ENCODE measurements around the gene GP1BA. TPM values are rescaled to one million over a fixed set of nuclear protein-coding genes. Genes with fewer than 3 reads are reported as not detected.

Gene GP1BA
- total and polyA plus RNA-seq, 2 of the 8 experiments (the other 6 are each of a cell fraction or from before 2014, with no cell fraction given): not detected

- no peak overlapping the region for H3K14ac ChIP-seq (ENCODE audit: insufficient read length)
- no peak overlapping the region for H2BK15ac ChIP-seq (ENCODE audit: low read length)
- H3K36me3 ChIP-seq (ENCODE audit: control insufficient read depth in 2 of 4, insufficient read depth in 4 of 4, low read length in 3 of 4): peaks cover 11 to 49% (median 33%) of the 10 kb centered on the region in 4 experiments
- no peak for TF ChIP-seq USF2 (IDR thresholded peaks at IDR 0.05; ENCODE audit: low read length)
- TF ChIP-seq BRCA1 (IDR thresholded peaks at IDR 0.05; ENCODE audit: low read depth, low read length): no peak
- no peak for TF ChIP-seq SIRT6 (IDR thresholded peaks at IDR 0.05; ENCODE audit: low read length)
- no peak for TF ChIP-seq CHD1 (IDR thresholded peaks at IDR 0.05; ENCODE audit: low read depth, low read length)
- no peak for TF ChIP-seq RAD21 (IDR thresholded peaks at IDR 0.05 in 1 of 2, conservative IDR thresholded peaks at IDR 0.05 in 1 of 2; ENCODE audit: low read depth in 2 of 2, low read length in 2 of 2)
- no peak for TF ChIP-seq RFX5 (IDR thresholded peaks at IDR 0.05; ENCODE audit: borderline replicate concordance, low read depth, low read length)
- no peak for TF ChIP-seq PHF8 (conservative IDR thresholded peaks at IDR 0.05; ENCODE audit: low read depth, low read length)
- no peak for TF ChIP-seq SRF (IDR thresholded peaks at IDR 0.05; ENCODE audit: low read depth, low read length)
- TF ChIP-seq RBBP5 (IDR thresholded peaks at IDR 0.05; ENCODE audit: borderline replicate concordance, low read depth, low read length): no peak
- TF ChIP-seq POU5F1 (IDR thresholded peaks at IDR 0.05; ENCODE audit: low read depth, low read length): no peak
Measured at GRCh38 chr17:4891411-4892410, 40.4 kb upstream of the GP1BA start.

More at GRCh38 chr17:4891411-4892410, 40.4 kb upstream of the GP1BA start:
- ChIA-PET CTCF (ENCODE audit: partially characterized antibody) (interaction anchor here (0.5 to 4.5 kb wide), 10 partner anchors 10 to 316 kb away, joined by 3 to 23 read pairs (median 4); partner anchors contain the start of gene CHRNE), POLR2A (ENCODE audit: partially characterized antibody) (interaction anchor here (0.8 to 1.8 kb wide), 5 partner anchors 8 to 189 kb away, joined by 3 to 5 read pairs (median 3); partner anchors contain the start of genes C17orf107, GLTPD2 and PLD2)
- H3K9me3 ChIP-seq (ENCODE audit: insufficient read depth in 2 of 2, low read depth in 1 of 2, low read length in 1 of 2): no peaks in the 10 kb centered on the region
- H4K91ac ChIP-seq (replicated peaks; ENCODE audit: insufficient read length, low read length): no peak overlapping the region
- H3K79me1 ChIP-seq (ENCODE audit: low read depth, low read length): no peaks in the 10 kb centered on the region; the same call in 1 of the 2 replicates
- no peak overlapping the region for H3K56ac ChIP-seq (replicated peaks; ENCODE audit: insufficient read length, low read depth, low read length)
- no peaks in the 10 kb centered on the region for H3K27me3 ChIP-seq (replicated peaks in 1 of 4; ENCODE audit: control insufficient read depth in 3 of 4, extremely low read depth in 1 of 4, insufficient read depth in 3 of 4, low read length in 3 of 4)
- no peaks in the 10 kb centered on the region for H3K79me2 ChIP-seq (ENCODE audit: control insufficient read depth in 1 of 2, insufficient read depth in 2 of 2, low read length in 2 of 2)
- no peak overlapping the region for H3K27ac ChIP-seq (ENCODE audit: low read depth, low read length)
- H3K4me3 ChIP-seq (ENCODE audit: extremely low read depth in 1 of 4, insufficient read depth in 2 of 4, low read depth in 3 of 4, low read length in 4 of 4): no peak overlapping the region
- no peak for DNase-seq (ENCODE audit: low read depth in 1 of 2, low spot score in 2 of 2)
- H3K9ac ChIP-seq (replicated peaks in 1 of 4; ENCODE audit: extremely low read depth in 1 of 4, low read depth in 3 of 4, low read length in 3 of 4): no peak overlapping the region
- H2BK5ac ChIP-seq (ENCODE audit: low read depth, low read length): no peak overlapping the region
- H3K23me2 ChIP-seq (ENCODE audit: low read depth, low read length): no peaks in the 10 kb centered on the region
- H2BK120ac ChIP-seq (replicated peaks; ENCODE audit: low read depth, low read length): no peak overlapping the region
- no peak overlapping the region for H2AK5ac ChIP-seq (ENCODE audit: low read depth, low read length)
- no peak overlapping the region for H2BK12ac ChIP-seq (ENCODE audit: low read depth, low read length)
- no peak overlapping the region for H3K23ac ChIP-seq (ENCODE audit: insufficient read length)
- WGBS, 2 experiments (ENCODE audit: extremely low coverage in 1 of 2, insufficient coverage in 1 of 2, insufficient read length in 1 of 2, insufficient replicate concordance in 2 of 2, low coverage in 1 of 2, low lambda C conversion rate in 2 of 2, missing lambda C conversion rate in 1 of 2): 92% methylated on average over 35 of the region's 42 CpGs; no CpG with 5 or more reads in 1 of the 2 experiments
- no peak overlapping the region for H2AFZ ChIP-seq (ENCODE audit: low read length)
- no peak overlapping the region for H2BK20ac ChIP-seq (ENCODE audit: low read length)
- no peak for FAIRE-seq
- H4K5ac ChIP-seq (ENCODE audit: insufficient read length, low read depth, low read length): no peak overlapping the region
- H3K4ac ChIP-seq (replicated peaks; ENCODE audit: insufficient read length, low read depth, low read length): no peak overlapping the region
- no peak overlapping the region; the same call in 1 of the 2 replicates for H4K8ac ChIP-seq (ENCODE audit: extremely low read depth, insufficient read depth, low read length)
- no peak overlapping the region for H3K4me2 ChIP-seq (ENCODE audit: insufficient read depth in 1 of 2, low read depth in 2 of 2, low read length in 2 of 2)
- peaks cover 0 to 10% of the 10 kb centered on the region in 2 experiments for H4K20me1 ChIP-seq (replicated peaks in 1 of 2; ENCODE audit: control insufficient read depth in 1 of 2, insufficient read depth in 2 of 2, low read length in 2 of 2)
- no peaks in the 10 kb centered on the region; a peak in 1 of 7 replicates for H3K4me1 ChIP-seq (replicated peaks in 1 of 4; ENCODE audit: control insufficient read depth in 3 of 4, insufficient read depth in 4 of 4, low read length in 3 of 4)
- H3K18ac ChIP-seq (ENCODE audit: extremely low read depth, low read length): no peak overlapping the region
